Measurements from ENCODE around the gene ADAMTSL3. TPM values are rescaled to one million over a fixed set of nuclear protein-coding genes. Genes with fewer than 3 reads are reported as not detected.

Gene ADAMTSL3
- polyA plus RNA-seq, 1 of the 3 experiments (the other 2 are of a cell fraction), result 0.02 TPM

DNA sequence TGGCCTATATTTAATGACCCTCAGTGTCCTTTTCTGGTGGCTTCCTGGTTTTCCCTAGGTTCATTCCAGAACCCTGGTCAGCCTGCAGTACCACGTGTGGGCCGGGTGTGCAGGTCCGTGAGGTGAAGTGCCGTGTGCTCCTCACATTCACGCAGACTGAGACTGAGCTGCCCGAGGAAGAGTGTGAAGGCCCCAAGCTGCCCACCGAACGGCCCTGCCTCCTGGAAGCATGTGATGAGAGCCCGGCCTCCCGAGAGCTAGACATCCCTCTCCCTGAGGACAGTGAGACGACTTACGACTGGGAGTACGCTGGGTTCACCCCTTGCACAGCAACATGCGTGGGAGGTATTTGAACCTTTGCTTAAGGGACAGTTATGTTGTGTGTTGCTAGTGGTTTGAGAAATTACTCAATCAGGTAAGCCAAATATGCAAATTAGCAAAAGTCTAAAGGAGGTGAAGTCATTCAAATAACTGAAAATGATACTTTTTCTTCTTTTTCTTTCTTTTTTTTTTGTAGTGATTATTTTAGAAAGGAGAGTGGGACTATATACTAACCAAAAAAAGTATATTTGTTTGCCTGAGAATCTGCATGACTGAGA lies 259.2 kb downstream of the ADAMTSL3 start (continued):
- TF ChIP-seq TAF1 (IDR thresholded peaks at IDR 0.05; ENCODE audit: borderline replicate concordance, low read depth, low read length) (no peak), RAD21 (IDR thresholded peaks at IDR 0.05; ENCODE audit: low read length) (no peak), GABPA (IDR thresholded peaks at IDR 0.05; ENCODE audit: low read depth) (no peak)

- Histone ChIP-seq H3F3A (replicated peaks; ENCODE audit: insufficient read depth) (no peaks in the 10 kb centered on the region), H3K27me3 (ENCODE audit: insufficient read depth) (no peaks in the 10 kb centered on the region), H3K36me3 (replicated peaks in 1 of 2; ENCODE audit: control insufficient read depth in 1 of 2, insufficient read depth in 2 of 2, low read length in 1 of 2) (no peaks in the 10 kb centered on the region), H3K9me3 (no peaks in the 10 kb centered on the region), H2AFZ (ENCODE audit: low read depth) (no peak overlapping the region), H3K79me2 (ENCODE audit: insufficient read depth) (no peaks in the 10 kb centered on the region), H4K20me1 (ENCODE audit: insufficient read depth) (no peaks in the 10 kb centered on the region), H3K27ac (ENCODE audit: low read depth in 2 of 2, low read length in 1 of 2) (no peak overlapping the region), H3K9me2 (no peaks in the 10 kb centered on the region), H3K4me1 (ENCODE audit: control insufficient read depth in 1 of 2, insufficient read depth in 2 of 2, low read depth in 1 of 2, low read length in 1 of 2) (no peaks in the 10 kb centered on the region), H3K4me3 (ENCODE audit: low read depth in 2 of 2, low read length in 1 of 2) (no peak overlapping the region), H3K9ac (no peak overlapping the region), H3K4me2 (no peak overlapping the region)
- CTCF ChIA-PET, result no interaction called here
- TF ChIP-seq RAD21 (IDR thresholded peaks at IDR 0.05; ENCODE audit: low read length), result no peak
- TF ChIP-seq CHD2 (IDR thresholded peaks at IDR 0.05; ENCODE audit: low read length, partially characterized antibody), result no peak
- POLR2A ChIA-PET, result no interaction called here
- DNase-seq, result no peak
- 5% methylated on average over 1 of the region's 1 CpG for WGBS (ENCODE audit: low lambda C conversion rate)
These were observed 261.0 kb downstream of the ADAMTSL3 start for GRCh38 chr15:83914906-83915305.

GRCh38 chr15:83917432-83917831 lies 263.5 kb downstream of the ADAMTSL3 start:
- Histone ChIP-seq H3K9me3 (no peaks in the 10 kb centered on the region), H3K36me3 (replicated peaks in 1 of 2; ENCODE audit: control insufficient read depth in 1 of 2, insufficient read depth in 2 of 2, low read length in 1 of 2) (no peaks in the 10 kb centered on the region), H3K79me2 (ENCODE audit: insufficient read depth) (no peaks in the 10 kb centered on the region), H3K27ac (ENCODE audit: low read depth in 2 of 2, low read length in 1 of 2) (no peak overlapping the region), H3K4me2 (no peak overlapping the region), H3K4me3 (ENCODE audit: low read depth in 2 of 2, low read length in 1 of 2) (no peak overlapping the region), H3F3A (replicated peaks; ENCODE audit: insufficient read depth) (no peaks in the 10 kb centered on the region), H3K27me3 (ENCODE audit: insufficient read depth) (no peaks in the 10 kb centered on the region), H2AFZ (ENCODE audit: low read depth) (no peak overlapping the region), H4K20me1 (ENCODE audit: insufficient read depth) (no peaks in the 10 kb centered on the region), H3K9me2 (no peaks in the 10 kb centered on the region), H3K4me1 (ENCODE audit: control insufficient read depth in 1 of 2, insufficient read depth in 2 of 2, low read depth in 1 of 2, low read length in 1 of 2) (no peaks in the 10 kb centered on the region), H3K9ac (no peak overlapping the region)
- ChIA-PET CTCF (no interaction called here), POLR2A (no interaction called here)
- TF ChIP-seq MXI1 (IDR thresholded peaks at IDR 0.05; ENCODE audit: low read depth, low read length), result no peak
- TF ChIP-seq SMC3 (IDR thresholded peaks at IDR 0.05; ENCODE audit: low read depth, low read length), result no peak
- no peak for TF ChIP-seq MEF2A (IDR thresholded peaks at IDR 0.05; ENCODE audit: borderline replicate concordance, low read depth)
- TF ChIP-seq ELF1 (IDR thresholded peaks at IDR 0.05), result no peak
- TF ChIP-seq RCOR1 (IDR thresholded peaks at IDR 0.05; ENCODE audit: low read length), result no peak
- no peak for TF ChIP-seq NFIC (IDR thresholded peaks at IDR 0.05; ENCODE audit: borderline replicate concordance)
- TF ChIP-seq POLR2AphosphoS5 (IDR thresholded peaks at IDR 0.05; ENCODE audit: low read depth, low read length), result no peak
- TF ChIP-seq, protein P1, sequence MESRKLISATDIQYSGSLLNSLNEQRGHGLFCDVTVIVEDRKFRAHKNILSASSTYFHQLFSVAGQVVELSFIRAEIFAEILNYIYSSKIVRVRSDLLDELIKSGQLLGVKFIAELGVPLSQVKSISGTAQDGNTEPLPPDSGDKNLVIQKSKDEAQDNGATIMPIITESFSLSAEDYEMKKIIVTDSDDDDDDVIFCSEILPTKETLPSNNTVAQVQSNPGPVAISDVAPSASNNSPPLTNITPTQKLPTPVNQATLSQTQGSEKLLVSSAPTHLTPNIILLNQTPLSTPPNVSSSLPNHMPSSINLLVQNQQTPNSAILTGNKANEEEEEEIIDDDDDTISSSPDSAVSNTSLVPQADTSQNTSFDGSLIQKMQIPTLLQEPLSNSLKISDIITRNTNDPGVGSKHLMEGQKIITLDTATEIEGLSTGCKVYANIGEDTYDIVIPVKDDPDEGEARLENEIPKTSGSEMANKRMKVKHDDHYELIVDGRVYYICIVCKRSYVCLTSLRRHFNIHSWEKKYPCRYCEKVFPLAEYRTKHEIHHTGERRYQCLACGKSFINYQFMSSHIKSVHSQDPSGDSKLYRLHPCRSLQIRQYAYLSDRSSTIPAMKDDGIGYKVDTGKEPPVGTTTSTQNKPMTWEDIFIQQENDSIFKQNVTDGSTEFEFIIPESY (IDR thresholded peaks at IDR 0.05; ENCODE audit: borderline replicate concordance, low read depth), result no peak
- no peak for TF ChIP-seq MAX (IDR thresholded peaks at IDR 0.05; ENCODE audit: low read depth)
- no peak for TF ChIP-seq RFX5 (IDR thresholded peaks at IDR 0.05; ENCODE audit: low read length)
- no peak for TF ChIP-seq FOSL2 (IDR thresholded peaks at IDR 0.05; ENCODE audit: borderline replicate concordance, low read depth)
- TF ChIP-seq EZH2phosphoT487 (IDR thresholded peaks at IDR 0.05; ENCODE audit: borderline replicate concordance, low read depth), result no peak
- TF ChIP-seq RAD21 (IDR thresholded peaks at IDR 0.05; ENCODE audit: low read length), result no peak
- TF ChIP-seq FOXJ3 (CRISPR knock-in tag; IDR thresholded peaks at IDR 0.05), result no peak
- TF ChIP-seq, protein P2, sequence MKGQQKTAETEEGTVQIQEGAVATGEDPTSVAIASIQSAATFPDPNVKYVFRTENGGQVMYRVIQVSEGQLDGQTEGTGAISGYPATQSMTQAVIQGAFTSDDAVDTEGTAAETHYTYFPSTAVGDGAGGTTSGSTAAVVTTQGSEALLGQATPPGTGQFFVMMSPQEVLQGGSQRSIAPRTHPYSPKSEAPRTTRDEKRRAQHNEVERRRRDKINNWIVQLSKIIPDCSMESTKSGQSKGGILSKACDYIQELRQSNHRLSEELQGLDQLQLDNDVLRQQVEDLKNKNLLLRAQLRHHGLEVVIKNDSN (IDR thresholded peaks at IDR 0.05; ENCODE audit: borderline replicate concordance, low read depth), result no peak
- TF ChIP-seq, protein P3, sequence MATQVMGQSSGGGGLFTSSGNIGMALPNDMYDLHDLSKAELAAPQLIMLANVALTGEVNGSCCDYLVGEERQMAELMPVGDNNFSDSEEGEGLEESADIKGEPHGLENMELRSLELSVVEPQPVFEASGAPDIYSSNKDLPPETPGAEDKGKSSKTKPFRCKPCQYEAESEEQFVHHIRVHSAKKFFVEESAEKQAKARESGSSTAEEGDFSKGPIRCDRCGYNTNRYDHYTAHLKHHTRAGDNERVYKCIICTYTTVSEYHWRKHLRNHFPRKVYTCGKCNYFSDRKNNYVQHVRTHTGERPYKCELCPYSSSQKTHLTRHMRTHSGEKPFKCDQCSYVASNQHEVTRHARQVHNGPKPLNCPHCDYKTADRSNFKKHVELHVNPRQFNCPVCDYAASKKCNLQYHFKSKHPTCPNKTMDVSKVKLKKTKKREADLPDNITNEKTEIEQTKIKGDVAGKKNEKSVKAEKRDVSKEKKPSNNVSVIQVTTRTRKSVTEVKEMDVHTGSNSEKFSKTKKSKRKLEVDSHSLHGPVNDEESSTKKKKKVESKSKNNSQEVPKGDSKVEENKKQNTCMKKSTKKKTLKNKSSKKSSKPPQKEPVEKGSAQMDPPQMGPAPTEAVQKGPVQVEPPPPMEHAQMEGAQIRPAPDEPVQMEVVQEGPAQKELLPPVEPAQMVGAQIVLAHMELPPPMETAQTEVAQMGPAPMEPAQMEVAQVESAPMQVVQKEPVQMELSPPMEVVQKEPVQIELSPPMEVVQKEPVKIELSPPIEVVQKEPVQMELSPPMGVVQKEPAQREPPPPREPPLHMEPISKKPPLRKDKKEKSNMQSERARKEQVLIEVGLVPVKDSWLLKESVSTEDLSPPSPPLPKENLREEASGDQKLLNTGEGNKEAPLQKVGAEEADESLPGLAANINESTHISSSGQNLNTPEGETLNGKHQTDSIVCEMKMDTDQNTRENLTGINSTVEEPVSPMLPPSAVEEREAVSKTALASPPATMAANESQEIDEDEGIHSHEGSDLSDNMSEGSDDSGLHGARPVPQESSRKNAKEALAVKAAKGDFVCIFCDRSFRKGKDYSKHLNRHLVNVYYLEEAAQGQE (IDR thresholded peaks at IDR 0.05; ENCODE audit: low read depth, low read length), result no peak
- no peak for TF ChIP-seq GATA2 (CRISPR knock-in tag; IDR thresholded peaks at IDR 0.05)
- TF ChIP-seq JUND (IDR thresholded peaks at IDR 0.05), result no peak
- no peak for TF ChIP-seq YY1 (IDR thresholded peaks at IDR 0.05; ENCODE audit: low read depth)
- no peak for DNase-seq
- WGBS (ENCODE audit: low lambda C conversion rate), result 0% methylated on average over 1 of the region's 1 CpG

All from SK-N-SH (cell line).